Endothelial cell of umbilical vein (primary cell): Measurements from ENCODE around the gene ZNF527.

Experiments used
- CTCF ChIP-seq, 2 donors: IDR thresholded peaks; 1 replicate in 1 of 2; 2 replicates in 1 of 2; pipeline ENCODE4 v1.5.1; 2011; ENCODE audit warnings: low read length in 2 of 2, mild to moderate bottlenecking in 2 of 2, moderate library complexity in 2 of 2, control low read depth in 1 of 2, inconsistent platforms in 1 of 2, low read depth in 1 of 2; ENCODE audit not compliant: insufficient read depth in 1 of 2; ENCODE audit errors: extremely low read depth in 1 of 2
- EZH2 ChIP-seq: IDR thresholded peaks from 2 replicates; pipeline ENCODE4 v1.6.1; 2012; ENCODE audit warnings: borderline replicate concordance, low read depth, mild to moderate bottlenecking, moderate library complexity, low read length, inconsistent platforms; ENCODE audit not compliant: severe bottlenecking
- FOS ChIP-seq: IDR thresholded peaks from 2 replicates; pipeline ENCODE4 v1.6.1; 2011; ENCODE audit warnings: mild to moderate bottlenecking, low read length, moderate library complexity, borderline replicate concordance; ENCODE audit not compliant: insufficient read depth
- MAX ChIP-seq: IDR thresholded peaks from 2 replicates; pipeline ENCODE4 v1.6.1; 2011; ENCODE audit not compliant: insufficient read depth, insufficient read length
- MYC ChIP-seq: IDR thresholded peaks from one replicate; pipeline ENCODE4 v1.6.1; 2011; ENCODE audit warnings: mild to moderate bottlenecking, low read depth, low read length
- POLR2A ChIP-seq: IDR thresholded peaks from 2 replicates; pipeline ENCODE4 v1.6.1; 2012; ENCODE audit warnings: low read depth, mild to moderate bottlenecking, control low read depth, low read length
- POLR2AphosphoS5 ChIP-seq: IDR thresholded peaks from 2 replicates; pipeline ENCODE4 v1.6.1; 2012; ENCODE audit warnings: low read depth, mild to moderate bottlenecking, control low read depth, low read length, moderate library complexity; ENCODE audit not compliant: insufficient read depth

DNA sequence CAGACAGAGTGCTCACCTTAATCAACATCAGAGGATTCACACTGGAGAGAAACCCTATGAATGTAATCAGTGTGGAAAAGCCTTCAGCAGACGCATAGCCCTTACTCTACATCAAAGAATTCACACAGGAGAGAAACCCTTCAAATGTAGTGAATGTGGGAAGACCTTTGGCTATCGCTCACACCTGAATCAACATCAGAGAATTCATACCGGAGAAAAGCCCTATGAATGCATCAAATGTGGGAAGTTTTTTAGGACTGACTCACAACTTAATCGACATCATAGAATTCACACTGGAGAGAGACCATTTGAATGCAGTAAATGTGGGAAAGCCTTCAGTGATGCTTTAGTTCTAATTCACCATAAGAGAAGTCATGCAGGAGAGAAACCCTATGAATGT is 18.3 kb downstream of the ZNF527 start:
- TF ChIP-seq CTCF (IDR thresholded peaks at IDR 0.05; ENCODE audit: extremely low read depth in 1 of 2, insufficient read depth in 1 of 2, low read depth in 1 of 2, low read length in 2 of 2) (no peak), POLR2A (no peak), EZH2 (no peak), POLR2AphosphoS5 (no peak), MAX (no peak), FOS (no peak), MYC (no peak)
